Activated CD8-positive, alpha-beta memory T cell treated with anti-CD3 and anti-CD28 coated beads for 48 hours (primary cell): ENCODE results near the gene CDK14.

Source experiments
- DNase-seq, 3 experiments: peaks; one replicate each; pipeline ENCODE4 v3.0.0-alpha.2; 2020; ENCODE audit warnings: low read depth in 2 of 3, low spot score in 2 of 3

CDK14 gene

GRCh38 chr7:91239772-91240171, 643.7 kb downstream of the CDK14 start:
- DNase-seq, result no peak

DNA sequence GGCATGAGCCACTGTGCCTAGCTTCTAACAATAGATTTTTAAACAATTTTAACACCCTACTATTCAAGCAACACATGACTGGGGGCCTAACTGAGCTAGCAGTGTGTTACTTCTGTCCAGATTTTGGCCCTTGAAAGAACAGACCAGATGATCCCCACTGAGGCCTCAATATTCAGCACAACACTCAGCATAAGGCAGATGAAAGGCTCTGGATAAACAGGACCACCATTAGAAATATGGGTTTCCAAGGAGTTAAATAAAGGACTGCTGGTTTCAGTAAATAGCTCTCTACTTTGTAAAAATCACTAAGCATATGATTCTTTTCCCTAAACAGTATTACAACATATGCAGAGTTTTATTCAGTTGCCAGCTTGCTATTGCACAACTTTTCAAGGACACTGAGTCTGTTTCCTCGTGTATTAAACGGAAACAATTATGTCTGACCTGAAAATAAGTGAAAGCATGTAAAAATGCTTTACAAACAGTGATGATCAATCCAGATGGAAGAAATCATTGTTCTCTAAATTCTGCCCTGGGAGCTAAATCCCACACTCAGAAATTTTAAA, 644.3 kb downstream of the CDK14 start:
- no peak for DNase-seq

DNA sequence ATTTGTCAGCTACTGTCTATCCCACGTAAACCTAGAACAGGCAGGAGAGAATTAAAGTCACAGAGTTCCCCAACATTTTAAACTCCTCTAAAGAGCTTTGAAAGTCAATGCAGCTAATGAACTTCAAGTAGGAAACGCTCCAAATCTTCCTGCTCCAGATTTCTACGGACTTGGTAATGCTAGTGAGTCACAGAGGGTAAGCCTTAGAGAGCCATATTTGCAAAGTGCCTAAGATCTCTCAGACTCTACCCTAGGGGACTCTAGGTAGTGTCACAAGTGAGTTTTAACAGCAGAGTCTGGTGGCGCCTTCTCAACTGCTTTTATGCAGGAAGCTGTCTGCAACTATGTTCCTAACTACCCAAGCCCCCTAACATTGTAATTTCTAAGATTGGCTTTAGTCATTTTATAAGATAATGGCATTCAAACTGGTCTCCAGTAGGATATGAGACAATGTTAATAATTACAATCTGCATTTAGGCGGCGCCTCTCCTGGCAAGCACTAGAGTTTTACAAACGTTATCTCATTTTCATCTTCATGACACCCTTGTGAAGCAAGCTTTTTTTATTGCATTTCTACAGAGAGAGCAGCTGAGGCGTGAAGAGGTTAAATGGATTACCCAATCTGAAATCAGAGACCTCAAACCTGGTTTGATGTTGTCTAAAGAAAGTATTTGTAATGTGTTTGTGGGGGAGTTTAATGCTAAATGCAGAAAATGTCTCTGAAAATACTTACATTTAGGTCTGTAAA, 646.1 kb downstream of the CDK14 start:
- no peak for DNase-seq

DNA sequence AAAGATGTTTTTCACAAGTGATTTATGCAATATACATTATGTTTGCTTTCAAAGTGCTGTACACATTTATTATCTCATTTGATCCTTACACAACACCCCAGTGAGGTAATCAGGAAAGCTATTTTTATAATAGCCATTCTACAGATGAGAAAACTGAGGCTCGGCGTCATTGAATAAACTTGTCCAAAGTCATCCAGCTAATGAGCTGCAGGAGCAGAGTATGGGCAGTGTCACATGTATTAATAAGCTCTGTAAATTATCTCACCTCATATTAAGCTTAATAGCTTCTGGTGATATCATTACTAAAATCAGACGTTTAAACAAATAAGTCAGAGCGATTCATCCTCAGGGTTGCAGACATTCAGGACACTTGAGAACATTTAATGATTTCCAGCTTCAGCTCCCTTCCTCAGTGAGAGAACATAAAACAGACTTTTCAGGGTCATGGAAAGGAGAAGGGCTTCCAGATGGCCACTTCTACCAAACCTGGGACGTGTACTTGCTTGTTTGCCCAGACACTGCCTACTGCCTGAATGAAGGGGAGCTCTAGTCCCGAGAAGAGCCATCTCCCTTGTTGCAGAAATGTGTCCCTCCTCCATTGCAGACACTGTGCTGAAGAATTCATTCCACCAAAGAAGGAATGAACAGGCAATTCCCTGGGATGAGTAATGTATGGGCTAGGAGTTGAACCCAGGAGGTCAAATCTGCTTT, 647.6 kb downstream of the CDK14 start:
- no peak for DNase-seq

DNA sequence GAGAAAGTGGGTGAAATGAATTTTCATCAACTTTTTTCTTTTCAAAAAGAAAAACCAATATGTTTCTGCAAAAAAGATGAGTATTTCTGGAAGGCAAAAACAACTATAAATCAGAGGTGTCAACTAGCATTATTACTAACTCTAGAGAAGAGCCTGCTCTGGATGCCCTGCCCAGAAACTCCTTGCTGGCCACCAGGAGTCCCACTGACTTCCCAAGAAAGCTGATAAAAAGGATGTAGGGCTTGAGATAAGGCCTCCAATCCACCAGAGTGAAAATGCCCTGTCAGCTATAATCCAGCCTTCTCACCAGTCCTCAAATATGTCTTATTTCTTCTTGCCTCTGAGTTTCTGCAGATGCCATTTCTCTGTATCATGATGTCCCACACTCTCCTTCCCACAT, 651.4 kb downstream of the CDK14 start:
- DNase-seq, result no peak

DNA sequence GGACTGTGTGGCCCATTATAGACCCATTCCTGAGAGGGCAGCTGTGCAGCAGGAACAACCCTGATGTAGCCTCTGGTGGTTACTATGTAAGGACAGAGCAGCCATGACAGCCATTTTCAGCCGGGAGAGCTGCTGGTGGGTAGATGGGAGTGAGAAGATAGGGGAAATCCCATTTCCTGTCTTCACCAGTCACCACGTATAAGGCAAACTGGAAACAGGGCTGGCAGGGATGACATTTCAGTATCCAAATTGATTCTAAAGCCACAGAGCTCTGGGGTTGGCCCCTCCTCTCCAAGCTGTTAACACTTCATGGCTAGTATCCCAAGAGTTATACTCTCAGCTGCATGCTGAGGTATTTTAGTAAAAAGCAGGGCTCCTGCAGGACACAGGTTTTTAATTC, 652.9 kb downstream of the CDK14 start:
- no peak for DNase-seq

DNA sequence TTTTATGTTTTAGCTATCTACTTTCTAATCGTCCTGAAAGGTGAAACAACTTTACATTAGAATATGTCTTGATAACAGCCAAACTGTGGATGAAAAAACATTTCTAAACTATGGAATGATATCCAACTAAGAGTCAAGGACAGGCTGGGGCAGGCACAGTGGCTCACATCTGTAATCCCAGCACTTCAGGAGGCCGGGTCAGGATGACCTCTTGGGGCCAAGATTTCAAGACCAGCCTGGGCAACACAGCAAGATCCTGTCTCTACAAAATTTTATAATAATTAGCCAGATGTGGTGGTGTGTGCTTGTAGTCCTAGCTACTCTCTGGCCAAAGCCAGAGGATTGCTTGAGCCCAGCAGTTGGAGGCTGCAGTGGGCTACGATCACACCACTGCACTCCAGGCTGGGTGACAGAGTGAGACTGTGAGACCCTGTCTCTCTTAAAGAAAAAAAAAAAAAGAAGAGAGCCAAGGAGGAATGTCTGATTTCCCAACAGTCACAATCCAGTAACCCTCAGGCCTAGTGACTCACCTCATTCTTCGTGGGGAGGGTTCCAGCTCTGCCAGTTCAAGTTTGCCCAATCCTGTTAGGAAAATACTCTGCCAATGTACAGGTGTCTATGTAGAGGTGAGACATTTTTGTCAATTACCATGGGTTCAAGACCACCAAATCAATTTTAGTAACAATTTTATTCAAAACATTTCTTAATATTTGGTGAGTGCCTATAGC, 653.5 kb downstream of the CDK14 start:
- no peak for DNase-seq

DNA sequence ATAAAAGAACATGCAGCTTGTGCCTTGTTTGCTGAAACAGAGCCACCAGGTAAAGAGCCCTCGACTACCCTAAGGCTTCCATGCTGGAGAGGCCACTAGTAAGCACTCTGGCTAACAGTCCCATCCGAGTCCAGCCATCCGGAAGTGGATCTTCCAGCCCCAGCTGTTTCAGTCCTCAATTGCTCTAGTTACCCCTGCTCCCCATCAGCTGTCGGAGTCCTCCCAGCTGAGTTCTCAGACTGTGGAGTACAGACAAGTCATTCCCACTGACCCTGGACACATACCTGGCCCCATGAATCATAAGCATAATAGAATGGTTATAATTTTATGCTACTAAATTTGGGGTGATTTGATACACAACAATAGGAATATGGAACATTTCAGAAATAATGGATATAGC, 654.6 kb downstream of the CDK14 start:
- no peak for DNase-seq

DNA sequence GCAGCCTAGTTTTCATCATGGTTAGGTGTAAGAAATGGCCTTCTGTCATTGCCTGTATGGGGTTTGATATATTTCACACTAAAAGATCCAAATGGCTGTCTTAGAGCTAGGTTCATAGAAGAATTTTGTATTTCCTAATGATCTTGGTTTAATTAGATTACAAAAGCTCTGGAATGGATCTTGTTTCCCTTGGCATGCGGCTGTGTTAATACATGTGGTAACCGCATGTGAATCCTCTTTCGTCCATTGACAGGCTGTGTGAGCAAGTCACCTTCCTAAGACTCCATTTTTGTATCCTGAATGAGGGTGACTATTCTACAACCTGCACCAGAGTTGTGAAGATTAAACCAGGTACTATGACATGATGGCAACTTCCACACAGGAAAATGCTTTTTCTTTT, 655.8 kb downstream of the CDK14 start:
- no peak for DNase-seq
